ENCODE results near the gene MEX3B.
"Not testable (repeated sequence)": the region's sequence is repeated elsewhere in the genome, so short reads cannot be mapped to it uniquely, and the experiment has no call there.

The MEX3B gene

GRCh38 chr15:82040390-82040789, 5.4 kb downstream of the MEX3B start:
- Mint-ChIP-seq H3K4me3 (no peak overlapping the region), H3K4me1 (peaks cover 13% of the 10 kb centered on the region), H3K27ac (no peak overlapping the region), H3K9me3 (no peaks in the 10 kb centered on the region), H3K36me3 (peaks cover 6% of the 10 kb centered on the region)
- DNase-seq (ENCODE audit: low spot score in 2 of 2) (no peak), ATAC-seq (no peak)

- H3K36me3 Mint-ChIP-seq = peaks cover 6% of the 10 kb centered on the region
- no peaks in the 10 kb centered on the region for H3K9me3 Mint-ChIP-seq
Observed at GRCh38 chr15:82039871-82040270, 5.9 kb downstream of the MEX3B start.

GRCh38 chr15:82036461-82036860, 9.4 kb downstream of the MEX3B start:
- Mint-ChIP-seq H3K9me3 (no peaks in the 10 kb centered on the region), H3K27ac (no peak overlapping the region), H3K4me3 (no peak overlapping the region), H3K4me1 (no peaks in the 10 kb centered on the region), H3K36me3 (no peaks in the 10 kb centered on the region)
- DNase-seq (ENCODE audit: low spot score in 2 of 2) = no peak
- no peak for ATAC-seq

More at GRCh38 chr15:82039871-82040270, 5.9 kb downstream of the MEX3B start:
- Mint-ChIP-seq H3K4me1 (peaks cover 8% of the 10 kb centered on the region), H3K4me3 (no peak overlapping the region), H3K27ac (no peak overlapping the region)
- no peak for DNase-seq (ENCODE audit: low spot score in 2 of 2)
- ATAC-seq = no peak

GRCh38 chr15:82031871-82032270, 13.9 kb downstream of the MEX3B start:
- no peak overlapping the region for H3K27ac Mint-ChIP-seq
- no peaks in the 10 kb centered on the region for H3K9me3 Mint-ChIP-seq
- H3K4me3 Mint-ChIP-seq = no peak overlapping the region
- no peak for DNase-seq (ENCODE audit: low spot score in 2 of 2)
- H3K36me3 Mint-ChIP-seq = no peaks in the 10 kb centered on the region
- no peaks in the 10 kb centered on the region for H3K4me1 Mint-ChIP-seq
- ATAC-seq = no peak

- Mint-ChIP-seq H3K9me3 (no peaks in the 10 kb centered on the region), H3K4me3 (no peak overlapping the region), H3K36me3 (no peaks in the 10 kb centered on the region), H3K27ac (no peak overlapping the region), H3K4me1 (no peaks in the 10 kb centered on the region)
- DNase-seq (ENCODE audit: low spot score in 2 of 2) (no peak), ATAC-seq (no peak)
Observed at GRCh38 chr15:82030176-82030575, 15.6 kb downstream of the MEX3B start.

GRCh38 chr15:82028163-82028562, 17.7 kb downstream of the MEX3B start:
- not testable (repeated sequence) for DNase-seq (ENCODE audit: low spot score in 2 of 2); H3K4me3 Mint-ChIP-seq; H3K27ac Mint-ChIP-seq; ATAC-seq; H3K36me3 Mint-ChIP-seq; H3K9me3 Mint-ChIP-seq; H3K4me1 Mint-ChIP-seq

GRCh38 chr15:82021992-82022391, 23.8 kb downstream of the MEX3B start:
- Mint-ChIP-seq H3K4me3 (no peak overlapping the region), H3K9me3 (no peaks in the 10 kb centered on the region), H3K27ac (no peak overlapping the region), H3K4me1 (no peaks in the 10 kb centered on the region), H3K36me3 (no peaks in the 10 kb centered on the region)
- ATAC-seq = no peak
- no peak for DNase-seq (ENCODE audit: low spot score in 2 of 2)

GRCh38 chr15:82020625-82021394, 25.0 kb downstream of the MEX3B start:
- Mint-ChIP-seq H3K4me3 (no peak overlapping the region), H3K4me1 (no peaks in the 10 kb centered on the region), H3K27ac (no peak overlapping the region), H3K36me3 (no peaks in the 10 kb centered on the region), H3K9me3 (no peaks in the 10 kb centered on the region)
- ATAC-seq (no peak), DNase-seq (ENCODE audit: low spot score in 2 of 2) (no peak)

- DNase-seq (ENCODE audit: low spot score in 2 of 2) (peak in 1 of 2 donors; percentile 28), ATAC-seq (no peak)
- Mint-ChIP-seq H3K9me3 (no peaks in the 10 kb centered on the region), H3K27ac (no peak overlapping the region), H3K4me1 (no peaks in the 10 kb centered on the region), H3K36me3 (no peaks in the 10 kb centered on the region), H3K4me3 (no peak overlapping the region)
Observed at GRCh38 chr15:82018201-82018600, 27.6 kb downstream of the MEX3B start.

- Mint-ChIP-seq H3K4me1 (no peaks in the 10 kb centered on the region), H3K9me3 (no peaks in the 10 kb centered on the region), H3K4me3 (no peak overlapping the region), H3K27ac (no peak overlapping the region), H3K36me3 (no peaks in the 10 kb centered on the region)
- DNase-seq (ENCODE audit: low spot score in 2 of 2) (peak in 1 of 2 donors; percentile 8), ATAC-seq (no peak)
Observed at GRCh38 chr15:82017656-82018055, 28.2 kb downstream of the MEX3B start.

- H3K9me3 Mint-ChIP-seq = no peaks in the 10 kb centered on the region
- DNase-seq (ENCODE audit: low spot score in 2 of 2) (no peak), ATAC-seq (no peak)
- H3K27ac Mint-ChIP-seq = no peak overlapping the region
- H3K4me1 Mint-ChIP-seq = no peaks in the 10 kb centered on the region
- H3K4me3 Mint-ChIP-seq = no peak overlapping the region
- H3K36me3 Mint-ChIP-seq = no peaks in the 10 kb centered on the region
Observed at GRCh38 chr15:82014989-82015388, 30.8 kb downstream of the MEX3B start.

- Mint-ChIP-seq H3K4me3 (no peak overlapping the region), H3K27ac (no peak overlapping the region), H3K36me3 (no peaks in the 10 kb centered on the region), H3K9me3 (no peaks in the 10 kb centered on the region), H3K4me1 (no peaks in the 10 kb centered on the region)
- ATAC-seq = peak; percentile 21
- no peak for DNase-seq (ENCODE audit: low spot score in 2 of 2)
Observed at GRCh38 chr15:82012908-82013307, 32.9 kb downstream of the MEX3B start.

GRCh38 chr15:82005239-82005638, 40.6 kb downstream of the MEX3B start:
- Mint-ChIP-seq H3K9me3 (no peaks in the 10 kb centered on the region), H3K27ac (no peak overlapping the region), H3K36me3 (no peaks in the 10 kb centered on the region), H3K4me3 (no peak overlapping the region), H3K4me1 (no peaks in the 10 kb centered on the region)
- no peak for DNase-seq (ENCODE audit: low spot score in 2 of 2)
- ATAC-seq = no peak

GRCh38 chr15:82003916-82004315, 41.9 kb downstream of the MEX3B start:
- Mint-ChIP-seq H3K9me3 (no peaks in the 10 kb centered on the region), H3K4me3 (no peak overlapping the region), H3K27ac (no peak overlapping the region), H3K36me3 (no peaks in the 10 kb centered on the region), H3K4me1 (no peaks in the 10 kb centered on the region)
- DNase-seq (ENCODE audit: low spot score in 2 of 2) (no peak), ATAC-seq (no peak)

- peak in 1 of 2 donors; percentile 50 for DNase-seq (ENCODE audit: low spot score in 2 of 2)
- not testable (repeated sequence) for H3K27ac Mint-ChIP-seq, H3K4me3 Mint-ChIP-seq, H3K36me3 Mint-ChIP-seq, ATAC-seq, H3K4me1 Mint-ChIP-seq
- peaks cover 13% of the 10 kb centered on the region for H3K9me3 Mint-ChIP-seq
Observed at GRCh38 chr15:81995081-81995480, 50.7 kb downstream of the MEX3B start.

- Mint-ChIP-seq H3K4me3 (no peak overlapping the region), H3K27ac (no peak overlapping the region), H3K36me3 (no peaks in the 10 kb centered on the region), H3K4me1 (no peaks in the 10 kb centered on the region), H3K9me3 (peaks cover 13% of the 10 kb centered on the region)
- no peak for DNase-seq (ENCODE audit: low spot score in 2 of 2)
- ATAC-seq = no peak
Observed at GRCh38 chr15:81992523-81992922, 53.3 kb downstream of the MEX3B start.

Data from stimulated activated effector memory CD8-positive, alpha-beta T cell treated with anti-CD3 and anti-CD28 coated beads, Interleukin-12 subunit alpha, Interleukin-12 subunit beta, amount 100 ng/mL, for 72 hours (primary cell).